Uterus (tissue), 2 donors: ENCODE data around the gene ANKRD2.

ENCODE experiments used
- POLR2A ChIP-seq, 2 donors: fragments of 450-650 bp; IDR thresholded peaks; one replicate each; pipeline ENCODE4 v1.6.1; 2016; ENCODE audit warnings: antibody characterized with exemption in 2 of 2, mild to moderate bottlenecking in 1 of 2, moderate library complexity in 1 of 2
- TF ChIP-seq, protein P1 (sequence below), 4 experiments: fragments of 200-600 bp in 2 of 4; fragments of 450-650 bp in 2 of 4; sonication (generic) in 2 of 4; IDR thresholded peaks; one replicate each; pipeline ENCODE4 v1.5.1; 2016 to 2019; ENCODE audit warnings: antibody characterized with exemption in 4 of 4, mild to moderate bottlenecking in 2 of 4, moderate library complexity in 1 of 4

- TF ChIP-seq, protein P1, sequence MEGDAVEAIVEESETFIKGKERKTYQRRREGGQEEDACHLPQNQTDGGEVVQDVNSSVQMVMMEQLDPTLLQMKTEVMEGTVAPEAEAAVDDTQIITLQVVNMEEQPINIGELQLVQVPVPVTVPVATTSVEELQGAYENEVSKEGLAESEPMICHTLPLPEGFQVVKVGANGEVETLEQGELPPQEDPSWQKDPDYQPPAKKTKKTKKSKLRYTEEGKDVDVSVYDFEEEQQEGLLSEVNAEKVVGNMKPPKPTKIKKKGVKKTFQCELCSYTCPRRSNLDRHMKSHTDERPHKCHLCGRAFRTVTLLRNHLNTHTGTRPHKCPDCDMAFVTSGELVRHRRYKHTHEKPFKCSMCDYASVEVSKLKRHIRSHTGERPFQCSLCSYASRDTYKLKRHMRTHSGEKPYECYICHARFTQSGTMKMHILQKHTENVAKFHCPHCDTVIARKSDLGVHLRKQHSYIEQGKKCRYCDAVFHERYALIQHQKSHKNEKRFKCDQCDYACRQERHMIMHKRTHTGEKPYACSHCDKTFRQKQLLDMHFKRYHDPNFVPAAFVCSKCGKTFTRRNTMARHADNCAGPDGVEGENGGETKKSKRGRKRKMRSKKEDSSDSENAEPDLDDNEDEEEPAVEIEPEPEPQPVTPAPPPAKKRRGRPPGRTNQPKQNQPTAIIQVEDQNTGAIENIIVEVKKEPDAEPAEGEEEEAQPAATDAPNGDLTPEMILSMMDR (IDR thresholded peaks at IDR 0.05), result no peak
- TF ChIP-seq POLR2A (IDR thresholded peaks at IDR 0.05), result no peak
Observed at GRCh38 chr10:97589479-97589878, 16.9 kb downstream of the ANKRD2 start, which contains the start of gene C10orf62.
